ENCODE results near the gene PAQR5.

The PAQR5 gene, protein sequence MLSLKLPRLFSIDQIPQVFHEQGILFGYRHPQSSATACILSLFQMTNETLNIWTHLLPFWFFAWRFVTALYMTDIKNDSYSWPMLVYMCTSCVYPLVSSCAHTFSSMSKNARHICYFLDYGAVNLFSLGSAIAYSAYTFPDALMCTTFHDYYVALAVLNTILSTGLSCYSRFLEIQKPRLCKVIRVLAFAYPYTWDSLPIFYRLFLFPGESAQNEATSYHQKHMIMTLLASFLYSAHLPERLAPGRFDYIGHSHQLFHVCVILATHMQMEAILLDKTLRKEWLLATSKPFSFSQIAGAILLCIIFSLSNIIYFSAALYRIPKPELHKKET

DNA sequence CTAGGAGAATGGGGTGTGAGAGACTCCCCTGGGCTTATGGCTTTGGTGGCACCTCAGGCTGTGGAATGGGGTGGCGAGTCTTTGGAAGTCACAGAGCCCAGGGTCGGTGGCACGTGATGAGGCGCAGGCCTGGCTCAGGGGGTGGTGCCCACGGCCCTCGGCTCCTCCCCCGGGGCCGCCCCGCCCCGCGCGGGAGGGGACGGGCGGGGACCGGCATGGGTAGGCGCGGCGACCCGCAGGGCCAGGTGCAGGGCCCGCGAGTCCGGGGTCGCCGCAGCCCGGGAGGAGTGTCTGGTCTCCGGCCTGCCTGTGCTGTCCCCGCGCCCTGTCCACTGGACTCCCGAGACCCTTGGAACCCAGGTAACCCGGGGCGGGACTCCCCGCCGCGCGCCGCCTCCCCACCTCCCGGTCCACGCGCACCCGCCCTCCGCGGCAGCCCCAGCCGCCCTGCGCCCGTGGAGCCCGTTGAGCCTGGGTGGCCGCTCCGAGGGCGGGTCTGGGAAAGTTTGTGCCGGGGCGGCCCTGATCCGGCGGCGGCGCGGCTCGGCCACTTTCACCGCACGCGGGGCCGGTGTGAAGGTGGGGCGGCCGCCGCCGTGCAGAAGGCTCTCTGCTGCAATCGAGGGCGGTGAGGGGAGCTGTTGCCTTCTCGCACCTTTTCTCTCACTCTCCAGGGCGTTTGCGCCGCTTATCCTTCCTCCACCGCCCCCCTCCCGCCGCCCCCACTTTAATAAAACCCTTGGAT, at the start of gene PAQR5:
TSS of gene PAQR5 (plus strand) at position 216 of the 745 bp plus-strand sequence. CDS start 61,169 bp downstream, outside the sequence.
- no peak for DNase-seq (ENCODE audit: low spot score)
- no peak for TF ChIP-seq CTCF (IDR thresholded peaks at IDR 0.05; ENCODE audit: extremely low read depth, missing control alignments)

- no peak for DNase-seq (ENCODE audit: low spot score)
- no peak for TF ChIP-seq CTCF (IDR thresholded peaks at IDR 0.05; ENCODE audit: extremely low read depth, missing control alignments)
Observed at GRCh38 chr15:69253156-69253555, 45.6 kb upstream of the PAQR5 start.

DNA sequence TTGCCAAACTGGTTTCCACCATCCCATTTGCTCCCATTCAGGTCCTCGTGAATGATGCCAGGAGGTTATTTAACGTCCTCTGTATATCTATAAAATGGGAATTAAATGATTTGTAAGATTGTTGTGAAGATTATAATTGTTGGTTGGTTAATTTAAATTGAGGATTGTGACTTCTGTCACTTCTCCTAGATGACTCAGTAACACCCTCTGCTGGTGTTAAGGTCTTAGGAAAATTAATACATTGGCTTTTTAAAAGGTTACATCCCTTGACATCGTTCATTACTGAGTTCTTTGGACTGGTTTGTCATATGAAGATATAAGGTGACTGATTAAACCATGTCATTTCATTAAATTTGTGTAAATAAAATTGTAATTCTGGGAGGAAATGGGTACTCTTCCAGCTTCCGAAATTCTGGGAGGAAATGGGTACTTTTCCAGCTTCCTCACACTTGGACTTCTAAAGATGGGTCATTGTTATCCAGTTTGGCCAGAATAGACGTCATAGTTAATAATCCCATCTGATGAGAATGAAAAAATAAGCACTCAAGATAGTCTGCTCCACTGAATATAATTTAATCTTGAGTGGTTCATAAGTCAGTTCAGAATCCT, 33.3 kb upstream of the PAQR5 start:
- no peak for DNase-seq (ENCODE audit: low spot score)
- TF ChIP-seq CTCF (IDR thresholded peaks at IDR 0.05; ENCODE audit: extremely low read depth, missing control alignments) = no peak

DNA sequence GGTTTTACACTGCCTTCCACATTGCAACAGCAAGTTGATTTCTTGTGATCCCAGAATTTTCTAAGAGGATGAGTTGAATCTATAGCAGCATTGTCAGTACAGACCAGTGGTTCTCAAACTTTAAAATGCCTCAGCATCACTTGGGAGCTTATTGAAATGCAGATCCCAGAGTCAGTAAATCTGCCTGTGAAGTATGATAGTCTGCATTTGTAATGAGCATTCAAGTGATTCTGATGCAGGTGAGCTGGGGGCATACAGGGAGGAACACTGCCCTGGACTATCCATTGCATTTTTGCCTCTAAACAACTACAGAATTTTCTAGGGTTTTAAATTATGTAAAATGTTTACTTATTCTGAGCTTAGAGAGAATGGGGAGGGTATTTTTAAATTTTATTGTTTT, 27.5 kb upstream of the PAQR5 start:
- TF ChIP-seq CTCF (IDR thresholded peaks at IDR 0.05; ENCODE audit: extremely low read depth, missing control alignments) = no peak
- DNase-seq (ENCODE audit: low spot score) = no peak

DNA sequence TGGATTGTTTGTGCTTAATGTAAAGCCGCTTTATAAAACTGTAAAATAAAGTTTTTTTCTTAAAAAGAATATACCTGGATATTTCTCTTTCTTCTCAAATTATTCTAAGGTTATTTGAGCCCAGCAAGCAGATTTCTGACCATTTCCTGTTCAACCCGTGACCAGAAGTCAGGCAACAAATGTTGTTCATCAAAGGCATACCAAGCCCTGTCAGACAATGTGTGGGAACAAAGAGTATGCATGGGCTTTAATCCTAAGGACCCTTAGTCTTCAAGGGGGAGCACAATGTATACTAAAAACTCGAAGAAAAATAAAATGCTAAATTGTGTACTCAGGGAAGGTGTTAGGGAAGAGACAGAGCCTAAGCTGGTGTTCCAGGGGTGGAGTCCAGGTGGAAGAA, 26.6 kb upstream of the PAQR5 start:
- no peak for TF ChIP-seq CTCF (IDR thresholded peaks at IDR 0.05; ENCODE audit: extremely low read depth, missing control alignments)
- no peak for DNase-seq (ENCODE audit: low spot score)

DNA sequence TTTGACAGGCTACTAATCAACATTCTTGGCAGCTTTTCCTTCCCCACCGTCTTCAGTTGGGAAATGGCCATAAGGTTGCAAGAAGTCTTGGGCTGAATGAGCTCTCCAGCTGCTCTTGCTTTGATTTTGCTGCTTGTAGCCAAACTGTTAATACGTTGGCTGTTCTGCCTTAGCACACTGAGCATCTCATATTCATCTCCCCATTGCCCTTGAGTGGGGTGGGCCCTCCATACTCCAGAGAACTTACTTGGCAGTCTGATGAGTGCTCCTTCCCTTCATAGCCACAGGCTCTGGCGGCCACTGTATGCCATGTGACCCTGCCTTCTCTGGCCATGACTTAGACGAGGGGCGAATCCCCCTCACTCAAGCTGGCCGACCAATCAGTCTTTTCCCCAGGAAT, 25.8 kb upstream of the PAQR5 start:
- TF ChIP-seq CTCF (IDR thresholded peaks at IDR 0.05; ENCODE audit: extremely low read depth, missing control alignments) = no peak
- no peak for DNase-seq (ENCODE audit: low spot score)
